ENCODE data around the gene ALLC.
"Not testable (repeated sequence)": the region's sequence is repeated elsewhere in the genome, so short reads cannot be mapped to it uniquely, and the experiment has no call there.

ALLC gene

DNA sequence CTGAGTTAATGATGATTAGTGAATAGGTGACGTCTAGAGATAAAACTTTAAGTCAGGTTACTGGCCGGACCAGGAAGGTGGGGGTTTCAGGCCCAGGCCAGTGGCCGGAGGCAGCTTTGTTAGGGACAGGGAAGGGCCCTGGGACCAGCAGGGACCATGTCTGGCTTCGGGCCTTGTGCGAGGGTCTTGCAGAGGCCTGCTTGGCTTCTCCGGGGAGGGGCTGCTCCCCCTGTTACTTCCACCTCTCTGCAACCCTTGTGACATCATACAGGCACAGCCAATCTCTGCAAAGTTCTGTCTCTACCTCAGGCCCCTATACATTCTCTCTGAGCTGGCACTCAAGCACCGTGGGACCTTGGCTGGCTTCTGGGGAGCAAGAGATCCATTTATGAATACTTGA is at the start of gene ALLC:
Gene ALLC (plus strand): TSS at position 320 of the 400 bp plus-strand sequence. CDS start 12,958 bp downstream, outside the sequence.
- no peak for DNase-seq (ENCODE audit: low read depth)

DNA sequence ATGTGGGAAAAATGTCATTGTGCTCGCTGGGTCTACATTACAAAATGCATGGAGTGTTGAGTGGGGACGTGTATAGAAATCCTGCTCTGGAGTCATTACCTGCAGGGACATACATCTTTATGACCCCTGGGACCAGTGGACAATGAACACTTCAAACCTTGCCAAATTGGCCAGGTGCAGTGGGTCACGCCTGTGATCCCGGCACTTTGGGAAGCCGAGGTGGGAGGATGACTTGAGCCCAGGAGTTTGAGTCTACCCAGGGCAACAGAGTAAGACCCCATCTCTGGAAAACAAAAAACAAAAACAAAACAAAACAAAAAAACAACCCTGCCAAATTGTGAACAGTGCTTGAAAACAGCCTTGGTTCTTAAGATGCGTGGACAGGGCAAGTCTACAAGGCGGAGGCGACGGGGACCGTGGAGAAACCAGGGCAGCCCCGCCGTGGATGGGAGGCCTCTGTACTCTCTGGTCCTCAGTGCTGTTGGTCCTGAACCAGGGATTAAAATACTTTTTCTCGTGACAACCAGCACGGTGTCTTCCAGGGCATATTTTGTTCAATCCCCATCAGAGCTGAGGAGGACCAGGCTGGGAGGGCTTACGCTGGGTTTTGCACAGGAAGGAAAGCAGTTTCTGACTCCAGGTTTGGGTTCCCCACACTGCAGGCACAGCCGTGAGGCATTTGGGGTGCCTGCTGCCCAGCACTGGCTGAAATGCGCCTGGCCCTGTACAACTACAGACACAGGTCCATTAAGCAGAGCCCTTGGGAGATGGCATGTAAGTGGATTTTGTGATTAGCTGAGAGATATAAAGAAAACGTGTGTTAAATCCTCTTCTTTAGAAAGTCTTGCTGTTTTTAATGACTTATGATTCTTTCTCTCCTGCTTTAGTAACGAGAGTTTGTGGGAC is 49.4 kb upstream of the ALLC start:
- no peak for DNase-seq (ENCODE audit: low read depth)

DNA sequence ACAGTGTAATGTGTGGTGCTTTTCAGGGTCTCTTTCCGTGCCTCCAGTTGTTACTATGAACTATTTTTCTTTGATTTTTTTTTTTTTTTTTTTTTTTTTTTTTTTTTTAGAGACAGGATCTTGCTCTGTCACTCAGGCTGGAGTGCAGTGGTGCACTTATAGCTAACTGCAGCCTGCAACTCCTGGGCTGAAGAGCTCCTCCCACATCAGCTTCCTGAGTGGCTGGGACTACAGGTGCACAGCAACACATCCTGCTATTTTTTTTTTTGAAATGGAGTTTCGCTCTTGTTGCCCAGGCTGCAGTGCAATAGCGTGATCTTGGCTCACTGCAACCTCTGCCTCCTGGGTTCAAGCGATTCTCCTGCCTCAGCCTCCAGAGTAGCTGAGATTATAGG is 48.7 kb upstream of the ALLC start:
- DNase-seq (ENCODE audit: low read depth) = not testable (repeated sequence)

DNA sequence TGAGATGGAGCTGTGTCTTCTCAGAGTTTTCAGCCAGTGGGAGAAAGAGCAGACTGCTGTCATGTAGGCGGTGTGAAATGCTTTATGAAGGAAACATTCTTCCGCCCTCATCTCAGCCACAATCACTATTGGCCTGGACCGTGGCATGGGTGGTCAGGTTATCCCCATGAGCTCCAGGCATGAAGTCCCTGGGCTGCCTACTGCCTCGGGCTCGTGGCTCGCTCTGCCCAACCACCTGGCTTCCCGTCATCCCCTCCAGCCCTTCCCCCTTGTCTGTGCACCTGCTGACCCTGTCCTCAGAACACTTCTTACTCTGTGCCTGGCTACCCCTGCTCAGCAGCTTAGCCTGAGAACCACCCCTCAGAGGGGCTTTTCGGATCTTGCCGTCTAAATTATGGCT is 47.6 kb upstream of the ALLC start:
- no peak for DNase-seq (ENCODE audit: low read depth)

DNA sequence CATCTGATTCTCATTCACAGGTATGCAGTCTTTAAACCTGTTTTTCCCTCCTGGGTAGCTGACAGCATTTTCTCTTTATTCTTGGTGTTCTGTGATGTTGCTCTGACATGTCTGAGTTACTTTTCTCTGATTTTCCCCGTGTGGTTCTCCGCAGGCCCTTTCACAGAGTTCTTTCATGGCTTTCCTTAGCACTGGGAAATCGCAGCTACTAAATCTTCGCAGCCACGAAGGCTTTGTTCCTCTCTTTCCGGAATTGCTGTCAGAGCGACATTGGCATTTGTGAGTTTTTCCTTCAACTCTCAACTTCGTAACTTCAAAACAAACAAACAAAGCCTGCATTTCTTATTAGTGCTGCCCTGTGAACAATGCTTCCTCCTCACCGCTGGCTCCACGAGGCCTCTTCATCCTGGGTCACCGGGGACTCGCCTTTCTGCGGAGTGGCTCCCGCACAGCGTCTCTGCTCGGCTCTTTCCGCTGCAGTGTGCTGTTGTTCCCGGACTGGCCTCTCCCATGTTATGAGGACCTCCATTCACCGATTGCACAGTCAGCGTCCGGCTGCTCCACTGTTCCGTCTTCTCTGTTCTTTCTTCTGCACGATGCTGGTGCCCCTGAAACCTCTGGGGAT is 47.0 kb upstream of the ALLC start:
- no peak for DNase-seq (ENCODE audit: low read depth)

DNA sequence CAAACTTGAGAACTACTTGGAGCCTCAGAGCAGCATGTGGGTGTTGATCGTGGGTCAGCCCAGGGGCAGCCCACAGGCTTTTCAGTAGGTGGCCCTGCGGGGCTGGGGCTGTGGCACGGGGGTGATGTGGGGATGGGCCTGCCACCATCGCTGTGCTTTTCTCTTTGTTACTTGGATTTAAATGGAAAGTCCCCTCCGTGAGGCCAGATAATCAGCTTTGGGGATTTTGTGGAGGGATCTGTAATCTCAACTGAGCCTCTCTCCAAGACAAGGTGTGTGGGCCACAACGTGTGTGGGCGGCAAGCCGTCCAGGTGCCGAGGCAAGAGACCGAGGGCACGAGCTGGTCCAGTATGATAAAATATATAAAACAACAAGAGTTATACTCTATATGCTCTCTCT is 46.4 kb upstream of the ALLC start:
- no peak for DNase-seq (ENCODE audit: low read depth)

DNA sequence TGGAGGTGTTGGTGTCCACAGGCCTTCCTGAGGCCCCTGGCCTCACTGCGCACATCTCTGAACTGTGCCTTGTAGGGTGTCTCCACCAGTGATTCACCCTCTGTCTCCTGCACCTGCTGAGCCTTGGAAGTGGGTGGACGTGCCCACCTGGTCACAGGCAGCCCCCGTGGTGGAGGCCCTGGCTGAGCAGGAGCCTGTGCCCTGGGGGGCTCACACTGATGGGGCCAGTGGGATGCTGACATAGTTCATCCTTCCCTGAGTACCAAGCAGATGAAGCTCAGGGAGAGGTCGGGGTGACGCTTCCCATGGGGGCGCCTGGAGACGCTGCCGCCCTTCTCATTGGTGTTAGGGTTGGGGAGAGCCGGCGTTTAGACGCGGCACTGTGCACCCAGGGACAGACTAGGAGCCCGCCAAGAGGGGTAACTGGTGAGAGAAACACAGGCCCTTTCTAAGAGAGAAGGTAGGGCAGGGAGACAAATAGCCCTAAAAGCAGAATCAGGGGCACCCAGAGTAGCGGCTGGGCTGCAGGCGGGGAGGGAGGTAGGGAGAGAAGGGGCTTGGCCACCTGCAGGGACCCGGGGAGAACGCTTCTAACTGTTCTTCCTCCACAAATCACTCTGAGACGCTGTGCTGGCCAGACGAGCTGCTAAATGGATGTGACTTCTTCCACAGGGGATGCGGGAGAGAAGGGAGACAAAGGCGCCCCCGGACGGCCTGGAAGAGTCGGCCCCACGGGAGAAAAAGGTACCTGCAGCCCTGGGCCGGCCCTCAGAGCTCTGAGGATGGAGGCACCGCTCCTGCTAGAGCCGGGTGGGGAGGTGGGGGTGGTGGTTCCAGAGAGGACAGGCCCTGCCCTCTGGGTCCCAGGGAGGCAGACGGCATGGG is 45.1 kb upstream of the ALLC start:
- no peak for DNase-seq (ENCODE audit: low read depth)

DNA sequence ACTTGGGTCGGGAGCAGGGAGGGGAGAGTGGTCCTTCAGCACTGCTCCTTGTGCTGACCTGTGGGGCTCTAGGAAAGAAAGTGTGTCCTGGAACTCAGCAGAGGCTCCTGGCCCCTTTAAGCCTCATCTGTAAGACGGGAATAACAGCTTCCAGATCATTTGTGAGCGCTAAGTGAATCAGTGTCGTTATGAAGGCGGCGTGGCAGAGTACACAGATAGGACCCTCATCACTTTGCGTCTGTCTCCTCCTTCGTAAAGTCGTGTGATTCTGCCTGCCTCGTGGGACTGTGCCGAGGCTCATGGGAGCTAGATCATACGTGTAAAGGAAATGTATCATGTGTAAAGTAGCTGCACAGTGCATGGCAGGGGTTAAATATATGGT is 44.5 kb upstream of the ALLC start:
- DNase-seq (ENCODE audit: low read depth) = no peak

DNA sequence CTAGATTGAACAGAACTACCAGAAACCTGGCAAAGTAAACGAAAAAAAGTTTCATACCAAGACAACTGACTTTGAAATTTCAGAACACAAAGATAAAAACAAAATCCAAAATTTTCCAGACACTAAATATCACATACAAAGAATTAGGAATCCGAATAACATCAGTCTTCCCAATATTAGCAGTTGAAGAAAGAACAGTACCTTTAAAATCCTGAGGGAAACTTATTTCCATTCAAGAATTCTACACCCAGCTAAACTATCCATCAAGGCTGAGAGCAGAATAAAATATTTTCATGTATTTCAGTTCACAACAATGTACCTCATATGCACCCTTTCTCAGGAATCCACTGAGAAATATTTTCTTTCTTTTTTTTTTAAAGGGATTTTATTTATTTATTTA is 43.3 kb upstream of the ALLC start:
- not testable (repeated sequence) for DNase-seq (ENCODE audit: low read depth)

DNA sequence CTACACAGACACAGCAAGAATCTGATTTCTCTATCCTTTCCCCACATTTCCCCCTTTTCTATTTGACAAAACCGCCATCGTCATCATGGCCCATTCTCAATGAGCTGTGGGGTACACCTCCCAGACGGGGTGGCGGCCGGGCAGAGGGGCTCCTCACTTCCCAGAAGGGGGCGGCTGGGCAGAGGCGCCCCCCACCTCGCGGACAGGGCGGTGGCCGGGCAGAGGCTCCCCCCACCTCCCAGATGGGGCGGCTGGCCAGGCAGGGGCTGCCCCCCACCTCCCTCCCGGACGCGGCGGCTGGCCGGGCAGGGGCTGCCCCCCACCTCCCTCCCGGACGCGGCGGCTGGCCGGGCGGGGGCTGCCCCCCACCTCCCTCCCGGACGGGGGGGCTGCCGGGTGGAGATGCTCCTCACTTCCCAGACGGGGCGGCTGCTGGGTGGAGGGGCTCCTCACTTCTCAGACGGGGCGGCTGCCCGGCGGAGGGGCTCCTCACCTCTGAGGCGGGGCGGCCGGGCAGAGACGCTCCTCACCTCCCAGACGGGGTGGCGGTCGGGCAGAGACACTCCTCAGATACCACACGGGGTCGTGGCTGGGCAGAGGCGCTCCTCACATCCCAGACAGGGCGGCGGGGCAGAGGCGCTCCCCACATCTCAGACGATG is 42.3 kb upstream of the ALLC start:
- DNase-seq (ENCODE audit: low read depth) = not testable (repeated sequence)

DNA sequence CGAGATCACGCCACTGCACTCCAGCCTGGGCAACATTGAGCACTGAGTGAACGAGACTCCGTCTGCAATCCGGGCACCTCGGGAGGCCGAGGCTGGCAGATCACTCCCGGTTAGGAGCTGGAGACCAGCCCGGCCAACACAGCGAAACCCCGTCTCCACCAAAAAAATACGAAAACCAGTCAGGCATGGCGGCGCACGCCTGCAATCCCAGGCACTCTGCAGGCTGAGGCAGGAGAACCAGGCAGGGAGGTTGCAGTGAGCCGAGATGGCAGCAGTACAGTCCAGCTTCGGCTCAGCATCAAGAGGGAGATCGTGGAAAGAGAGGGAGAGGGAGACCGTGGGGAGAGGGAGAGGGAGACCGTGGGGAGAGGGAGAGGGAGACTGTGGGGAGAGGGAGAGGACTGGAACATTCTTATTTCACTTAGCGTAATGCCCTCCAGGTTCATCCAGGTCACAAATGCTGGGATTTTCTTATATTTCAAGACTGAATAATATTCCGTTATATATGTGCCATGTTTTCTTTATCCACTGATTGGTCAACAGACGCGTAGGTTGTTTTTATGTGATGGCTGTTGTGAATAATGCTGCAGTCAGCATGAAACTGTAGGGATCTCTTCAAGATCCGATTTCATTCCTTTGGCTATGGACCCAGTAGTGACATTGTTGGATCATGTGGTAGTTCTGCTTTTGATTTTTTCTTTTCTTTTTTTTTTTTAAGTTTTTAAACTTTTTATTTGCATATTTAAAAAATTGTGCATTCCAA is 41.4 kb upstream of the ALLC start:
- DNase-seq (ENCODE audit: low read depth) = not testable (repeated sequence)

DNA sequence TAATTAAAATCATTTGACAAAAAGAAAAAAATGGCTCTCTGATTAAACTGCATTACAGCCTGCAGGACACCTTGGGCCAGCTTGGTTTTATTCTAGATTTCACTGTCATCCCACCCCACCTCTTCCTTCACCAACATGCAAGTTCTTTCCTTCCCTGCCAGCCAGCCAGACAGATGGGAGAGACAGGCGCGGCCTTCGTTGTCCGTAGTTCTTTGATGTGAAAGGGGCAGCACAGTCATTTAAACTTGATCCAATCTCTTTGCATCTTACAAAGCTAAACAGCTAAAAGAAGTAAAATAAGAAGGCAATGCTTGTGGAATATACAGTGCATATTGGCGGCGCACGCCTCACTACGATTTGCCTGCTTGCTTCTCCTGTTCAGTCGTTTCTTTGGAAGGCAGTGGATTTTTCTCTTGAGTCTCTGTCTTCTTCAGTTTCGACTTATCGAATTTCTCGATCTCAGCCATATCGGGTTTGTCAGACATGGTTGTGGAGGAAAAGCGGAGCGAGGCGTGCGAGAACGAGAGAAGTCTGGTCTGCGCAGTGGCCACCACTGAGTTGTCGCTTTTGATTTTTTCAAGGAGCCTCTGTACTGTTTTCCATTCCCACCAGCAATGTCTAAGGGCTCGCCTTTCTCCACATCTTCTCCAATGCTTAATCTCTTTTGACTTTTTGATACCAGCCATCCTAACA is 40.7 kb upstream of the ALLC start:
- DNase-seq (ENCODE audit: low read depth) = no peak

DNA sequence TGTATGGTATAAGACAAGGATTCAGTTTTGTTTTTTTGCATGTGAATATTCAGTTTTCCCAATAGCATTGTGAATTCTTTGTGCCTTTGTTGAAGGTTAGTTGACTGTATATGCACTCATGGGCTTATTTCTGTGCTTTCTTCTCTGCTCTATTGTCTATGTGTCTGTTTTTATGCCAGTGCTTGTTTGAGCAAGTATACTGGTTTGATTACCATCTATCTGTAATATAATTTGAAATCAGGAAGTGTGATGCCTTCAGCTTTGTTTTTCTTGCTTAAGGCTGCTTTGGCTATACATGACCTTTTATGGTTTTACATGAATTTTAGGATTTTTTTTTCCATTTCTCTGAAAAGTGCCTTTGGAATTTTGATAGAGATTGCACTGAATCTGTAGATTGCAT is 39.6 kb upstream of the ALLC start:
- no peak for DNase-seq (ENCODE audit: low read depth)

DNA sequence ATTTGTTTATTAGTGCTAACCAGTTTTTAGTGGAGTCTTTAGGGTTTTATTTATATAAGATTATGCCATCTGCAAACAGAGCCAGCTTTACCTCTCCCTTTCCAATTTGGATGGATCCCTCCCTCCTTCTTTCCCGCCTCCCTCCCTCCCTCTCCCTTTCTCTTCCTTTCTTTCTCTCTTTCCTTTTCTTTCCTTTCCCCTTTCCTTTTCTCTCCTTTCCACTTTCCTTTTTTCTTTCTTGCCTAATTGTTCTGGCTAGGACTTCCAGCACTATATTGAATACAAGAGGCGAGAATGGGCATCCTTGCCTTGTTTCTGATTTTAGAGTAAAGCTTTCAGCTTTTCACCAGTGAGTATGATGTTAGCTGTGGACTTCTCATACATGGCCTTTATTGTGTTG is 39.0 kb upstream of the ALLC start:
- DNase-seq (ENCODE audit: low read depth) = no peak

DNA sequence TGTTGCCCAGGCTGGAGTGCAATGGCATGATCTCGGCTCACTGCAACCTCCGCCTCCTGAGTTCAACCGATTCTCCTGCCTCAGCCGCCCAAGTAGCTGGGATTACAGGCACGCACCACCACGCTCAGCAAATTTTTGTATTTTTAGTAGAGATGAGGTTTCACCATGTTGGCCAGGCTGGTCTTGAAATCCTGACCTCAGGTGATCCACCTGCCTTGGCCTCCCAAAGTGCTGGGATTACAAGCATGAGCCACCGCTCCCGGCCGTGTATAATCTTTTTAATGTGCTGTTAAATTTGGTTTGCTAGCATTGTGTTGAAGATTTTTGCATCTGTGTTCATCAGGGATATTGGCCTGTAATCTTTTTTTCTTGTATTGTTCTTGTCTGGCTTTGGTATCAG is 38.3 kb upstream of the ALLC start:
- not testable (repeated sequence) for DNase-seq (ENCODE audit: low read depth)

DNA sequence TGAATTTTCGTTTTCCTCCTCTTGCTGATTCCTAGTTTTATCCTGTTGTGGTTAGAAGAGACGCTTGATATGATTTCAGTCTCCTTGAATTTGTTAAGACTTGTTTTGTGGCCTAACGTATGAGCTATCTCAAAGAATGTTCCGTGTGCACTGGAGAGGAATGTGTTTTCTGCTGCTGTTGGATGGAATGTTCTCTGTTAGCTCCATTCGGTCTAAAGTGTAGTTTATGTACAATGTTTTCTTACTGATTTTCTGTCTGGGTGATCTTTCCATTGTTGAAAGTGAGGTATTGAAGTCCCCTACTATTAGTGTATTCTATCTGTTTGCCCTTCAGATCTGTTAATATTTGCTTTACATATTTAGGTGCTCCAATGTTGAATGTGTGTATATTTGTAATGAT is 37.2 kb upstream of the ALLC start:
- DNase-seq (ENCODE audit: low read depth) = no peak

DNA sequence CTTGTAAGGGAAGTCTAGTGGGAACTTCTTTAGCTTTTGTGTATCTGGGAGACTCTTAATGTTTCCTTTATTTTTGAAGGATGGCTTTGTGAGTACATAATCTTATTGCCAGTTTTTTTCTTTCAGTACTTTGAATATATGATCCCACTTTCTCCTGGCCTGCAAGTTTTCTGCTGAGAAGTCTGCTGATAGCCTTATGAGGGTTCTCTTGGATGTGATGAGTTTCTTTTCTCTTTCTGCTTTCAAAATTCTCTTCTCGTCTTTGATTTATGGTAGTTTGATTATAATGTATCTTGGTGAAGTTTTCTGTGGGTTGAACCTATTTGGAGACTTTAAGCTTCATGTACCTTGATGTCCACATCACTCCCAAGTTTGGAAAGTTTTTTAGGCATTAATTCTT is 35.0 kb upstream of the ALLC start:
- DNase-seq (ENCODE audit: low read depth) = no peak

DNA sequence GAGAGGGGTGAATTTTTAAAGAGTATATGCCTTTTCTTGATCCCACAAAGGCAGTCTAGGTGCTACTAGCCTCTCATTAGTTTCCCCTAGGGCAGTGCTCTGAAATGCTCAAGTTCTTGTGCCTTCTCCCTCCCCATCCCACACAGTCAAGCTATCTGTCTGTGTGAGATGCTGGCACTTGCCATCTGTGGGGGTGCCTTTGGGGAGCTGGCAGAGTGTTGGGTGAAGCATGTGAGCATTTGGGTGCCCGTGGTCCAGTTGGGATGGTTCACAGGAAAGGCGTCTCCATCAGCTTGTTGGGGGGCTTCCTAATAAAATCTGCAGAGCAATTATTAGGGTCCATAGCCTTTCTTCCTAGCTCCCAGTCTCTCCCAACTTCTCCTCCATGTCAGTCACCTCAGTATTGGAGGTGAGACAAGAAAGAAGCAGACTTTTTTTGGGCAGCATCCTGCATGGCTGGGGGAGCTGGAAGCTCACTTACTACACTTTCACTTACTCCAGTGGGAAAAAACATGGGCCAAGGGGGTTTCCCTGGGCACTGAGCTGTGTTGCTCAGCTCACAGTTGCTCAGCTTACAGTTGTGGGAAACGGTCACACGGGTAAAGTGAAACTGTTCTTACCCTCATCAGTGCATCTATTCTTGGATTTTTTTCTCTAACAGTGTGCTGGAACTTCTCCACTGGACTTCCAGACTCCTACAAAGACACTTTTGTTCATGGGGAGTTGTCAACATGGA is 33.8 kb upstream of the ALLC start:
- no peak for DNase-seq (ENCODE audit: low read depth)

DNA sequence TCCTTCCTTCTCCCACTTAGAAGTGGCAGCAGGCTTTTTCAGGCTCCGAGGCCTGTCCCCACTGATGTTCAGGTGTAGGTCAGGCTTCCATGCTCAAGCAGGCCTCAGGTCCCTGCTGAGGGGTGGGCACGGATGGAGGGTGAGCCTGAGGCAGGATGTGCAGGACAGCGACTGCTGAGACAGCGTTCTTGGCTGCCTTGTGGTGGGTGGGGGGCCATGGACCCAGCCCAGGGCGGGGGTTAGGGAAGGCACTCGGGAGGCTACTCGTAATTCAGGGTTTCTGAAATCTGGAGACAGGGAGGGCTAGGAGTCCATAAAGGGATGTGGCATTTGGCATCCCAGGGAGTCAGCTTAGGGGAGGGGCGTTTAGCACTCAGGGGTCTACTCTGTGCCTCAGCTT is 32.8 kb upstream of the ALLC start:
- no peak for DNase-seq (ENCODE audit: low read depth)
